ENCODE measurements around the gene CHCHD4. TPM values are rescaled to one million over a fixed set of nuclear protein-coding genes. Genes with fewer than 3 reads are reported as not detected.

Gene CHCHD4
- total and polyA plus RNA-seq, 2 experiments from 2014 or later = 31.1 to 39.2 TPM

DNA sequence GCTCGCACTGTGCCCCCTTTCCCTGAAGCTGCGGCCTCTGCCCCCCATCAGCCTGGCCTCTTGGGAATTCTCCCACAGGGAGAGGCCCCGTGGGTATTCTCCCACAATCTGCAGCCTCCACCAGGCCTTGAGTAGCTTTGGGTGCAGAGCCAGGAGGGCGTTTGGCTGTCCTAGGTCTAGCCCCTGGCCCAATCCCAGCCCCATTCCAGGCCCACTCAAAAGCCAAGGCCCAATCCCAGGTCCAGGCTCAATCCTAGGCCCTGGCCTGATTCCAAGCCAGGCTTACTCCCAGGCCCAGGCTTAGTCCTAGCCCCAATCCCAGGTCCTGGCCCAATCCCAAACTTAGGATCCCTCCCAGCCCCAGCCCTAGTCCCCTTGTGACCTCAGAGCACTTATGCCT is 59.8 kb downstream of the CHCHD4 start:
- H3K27me3 ChIP-seq (ENCODE audit: insufficient read depth) = no peaks in the 10 kb centered on the region
- no peaks in the 10 kb centered on the region; the same call in 1 of the 2 replicates for H3K36me3 ChIP-seq (ENCODE audit: insufficient read depth)
- H2AFZ ChIP-seq = no peak overlapping the region
- Mint-ChIP-seq H3K27me3 (ENCODE audit: insufficient read depth, low read depth, poor library complexity) (no peaks in the 10 kb centered on the region), H3K4me1 (no peaks in the 10 kb centered on the region), H3K9me3 (peaks cover 6% of the 10 kb centered on the region), H3K27ac (no peak overlapping the region), H3K4me3 (no peak overlapping the region), H3K36me3 (ENCODE audit: low read depth) (peaks cover 1% of the 10 kb centered on the region; the same call in 1 of the 3 replicates)
- H3K27ac ChIP-seq (ENCODE audit: low read depth) = no peak overlapping the region
- no peaks in the 10 kb centered on the region for H4K20me1 ChIP-seq (replicated peaks; ENCODE audit: insufficient read depth)
- no peak for ATAC-seq
- no peak overlapping the region for H3K4me2 ChIP-seq
- H3K9me2 ChIP-seq (ENCODE audit: insufficient read depth) = no peaks in the 10 kb centered on the region
- no peaks in the 10 kb centered on the region for H3K79me2 ChIP-seq (replicated peaks; ENCODE audit: insufficient read depth)
- no peak overlapping the region for H3K4me3 ChIP-seq
- TF ChIP-seq NANOG (IDR thresholded peaks at IDR 0.05; ENCODE audit: borderline replicate concordance) (no peak), STAT1 (IDR thresholded peaks at IDR 0.05; ENCODE audit: unreplicated experiment) (no peak), CREB1 (CRISPR knock-in tag; IDR thresholded peaks at IDR 0.05; ENCODE audit: low read depth) (no peak), EZH2phosphoT487 (IDR thresholded peaks at IDR 0.05; ENCODE audit: unreplicated experiment) (no peak), ZNF114 (CRISPR knock-in tag; IDR thresholded peaks at IDR 0.05) (no peak), EZH2 (IDR thresholded peaks at IDR 0.05; ENCODE audit: low read depth, unreplicated experiment) (no peak), POLR2AphosphoS5 (IDR thresholded peaks at IDR 0.05; ENCODE audit: low read depth) (no peak), ZNF331 (CRISPR knock-in tag; IDR thresholded peaks at IDR 0.05; ENCODE audit: low read depth) (no peak), JUNB (IDR thresholded peaks at IDR 0.05; ENCODE audit: unreplicated experiment) (no peak)
- TF ChIP-seq, protein P1, sequence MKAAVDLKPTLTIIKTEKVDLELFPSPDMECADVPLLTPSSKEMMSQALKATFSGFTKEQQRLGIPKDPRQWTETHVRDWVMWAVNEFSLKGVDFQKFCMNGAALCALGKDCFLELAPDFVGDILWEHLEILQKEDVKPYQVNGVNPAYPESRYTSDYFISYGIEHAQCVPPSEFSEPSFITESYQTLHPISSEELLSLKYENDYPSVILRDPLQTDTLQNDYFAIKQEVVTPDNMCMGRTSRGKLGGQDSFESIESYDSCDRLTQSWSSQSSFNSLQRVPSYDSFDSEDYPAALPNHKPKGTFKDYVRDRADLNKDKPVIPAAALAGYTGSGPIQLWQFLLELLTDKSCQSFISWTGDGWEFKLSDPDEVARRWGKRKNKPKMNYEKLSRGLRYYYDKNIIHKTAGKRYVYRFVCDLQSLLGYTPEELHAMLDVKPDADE (IDR thresholded peaks at IDR 0.05) = no peak
- TF ChIP-seq, protein P2, sequence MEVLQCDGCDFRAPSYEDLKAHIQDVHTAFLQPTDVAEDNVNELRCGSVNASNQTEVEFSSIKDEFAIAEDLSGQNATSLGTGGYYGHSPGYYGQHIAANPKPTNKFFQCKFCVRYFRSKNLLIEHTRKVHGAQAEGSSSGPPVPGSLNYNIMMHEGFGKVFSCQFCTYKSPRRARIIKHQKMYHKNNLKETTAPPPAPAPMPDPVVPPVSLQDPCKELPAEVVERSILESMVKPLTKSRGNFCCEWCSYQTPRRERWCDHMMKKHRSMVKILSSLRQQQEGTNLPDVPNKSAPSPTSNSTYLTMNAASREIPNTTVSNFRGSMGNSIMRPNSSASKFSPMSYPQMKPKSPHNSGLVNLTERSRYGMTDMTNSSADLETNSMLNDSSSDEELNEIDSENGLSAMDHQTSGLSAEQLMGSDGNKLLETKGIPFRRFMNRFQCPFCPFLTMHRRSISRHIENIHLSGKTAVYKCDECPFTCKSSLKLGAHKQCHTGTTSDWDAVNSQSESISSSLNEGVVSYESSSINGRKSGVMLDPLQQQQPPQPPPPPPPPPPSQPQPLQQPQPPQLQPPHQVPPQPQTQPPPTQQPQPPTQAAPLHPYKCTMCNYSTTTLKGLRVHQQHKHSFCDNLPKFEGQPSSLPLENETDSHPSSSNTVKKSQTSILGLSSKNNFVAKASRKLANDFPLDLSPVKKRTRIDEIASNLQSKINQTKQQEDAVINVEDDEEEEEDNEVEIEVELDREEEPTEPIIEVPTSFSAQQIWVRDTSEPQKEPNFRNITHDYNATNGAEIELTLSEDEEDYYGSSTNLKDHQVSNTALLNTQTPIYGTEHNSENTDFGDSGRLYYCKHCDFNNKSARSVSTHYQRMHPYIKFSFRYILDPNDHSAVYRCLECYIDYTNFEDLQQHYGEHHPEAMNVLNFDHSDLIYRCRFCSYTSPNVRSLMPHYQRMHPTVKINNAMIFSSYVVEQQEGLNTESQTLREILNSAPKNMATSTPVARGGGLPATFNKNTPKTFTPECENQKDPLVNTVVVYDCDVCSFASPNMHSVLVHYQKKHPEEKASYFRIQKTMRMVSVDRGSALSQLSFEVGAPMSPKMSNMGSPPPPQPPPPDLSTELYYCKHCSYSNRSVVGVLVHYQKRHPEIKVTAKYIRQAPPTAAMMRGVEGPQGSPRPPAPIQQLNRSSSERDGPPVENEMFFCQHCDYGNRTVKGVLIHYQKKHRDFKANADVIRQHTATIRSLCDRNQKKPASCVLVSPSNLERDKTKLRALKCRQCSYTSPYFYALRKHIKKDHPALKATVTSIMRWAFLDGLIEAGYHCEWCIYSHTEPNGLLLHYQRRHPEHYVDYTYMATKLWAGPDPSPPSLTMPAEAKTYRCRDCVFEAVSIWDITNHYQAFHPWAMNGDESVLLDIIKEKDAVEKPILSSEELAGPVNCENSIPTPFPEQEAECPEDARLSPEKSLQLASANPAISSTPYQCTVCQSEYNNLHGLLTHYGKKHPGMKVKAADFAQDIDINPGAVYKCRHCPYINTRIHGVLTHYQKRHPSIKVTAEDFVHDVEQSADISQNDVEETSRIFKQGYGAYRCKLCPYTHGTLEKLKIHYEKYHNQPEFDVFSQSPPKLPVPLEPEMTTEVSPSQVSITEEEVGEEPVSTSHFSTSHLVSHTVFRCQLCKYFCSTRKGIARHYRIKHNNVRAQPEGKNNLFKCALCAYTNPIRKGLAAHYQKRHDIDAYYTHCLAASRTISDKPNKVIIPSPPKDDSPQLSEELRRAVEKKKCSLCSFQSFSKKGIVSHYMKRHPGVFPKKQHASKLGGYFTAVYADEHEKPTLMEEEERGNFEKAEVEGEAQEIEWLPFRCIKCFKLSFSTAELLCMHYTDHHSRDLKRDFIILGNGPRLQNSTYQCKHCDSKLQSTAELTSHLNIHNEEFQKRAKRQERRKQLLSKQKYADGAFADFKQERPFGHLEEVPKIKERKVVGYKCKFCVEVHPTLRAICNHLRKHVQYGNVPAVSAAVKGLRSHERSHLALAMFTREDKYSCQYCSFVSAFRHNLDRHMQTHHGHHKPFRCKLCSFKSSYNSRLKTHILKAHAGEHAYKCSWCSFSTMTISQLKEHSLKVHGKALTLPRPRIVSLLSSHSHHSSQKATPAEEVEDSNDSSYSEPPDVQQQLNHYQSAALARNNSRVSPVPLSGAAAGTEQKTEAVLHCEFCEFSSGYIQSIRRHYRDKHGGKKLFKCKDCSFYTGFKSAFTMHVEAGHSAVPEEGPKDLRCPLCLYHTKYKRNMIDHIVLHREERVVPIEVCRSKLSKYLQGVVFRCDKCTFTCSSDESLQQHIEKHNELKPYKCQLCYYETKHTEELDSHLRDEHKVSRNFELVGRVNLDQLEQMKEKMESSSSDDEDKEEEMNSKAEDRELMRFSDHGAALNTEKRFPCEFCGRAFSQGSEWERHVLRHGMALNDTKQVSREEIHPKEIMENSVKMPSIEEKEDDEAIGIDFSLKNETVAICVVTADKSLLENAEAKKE (CRISPR knock-in tag; IDR thresholded peaks at IDR 0.05) = no peak
- TF ChIP-seq, protein P3, sequence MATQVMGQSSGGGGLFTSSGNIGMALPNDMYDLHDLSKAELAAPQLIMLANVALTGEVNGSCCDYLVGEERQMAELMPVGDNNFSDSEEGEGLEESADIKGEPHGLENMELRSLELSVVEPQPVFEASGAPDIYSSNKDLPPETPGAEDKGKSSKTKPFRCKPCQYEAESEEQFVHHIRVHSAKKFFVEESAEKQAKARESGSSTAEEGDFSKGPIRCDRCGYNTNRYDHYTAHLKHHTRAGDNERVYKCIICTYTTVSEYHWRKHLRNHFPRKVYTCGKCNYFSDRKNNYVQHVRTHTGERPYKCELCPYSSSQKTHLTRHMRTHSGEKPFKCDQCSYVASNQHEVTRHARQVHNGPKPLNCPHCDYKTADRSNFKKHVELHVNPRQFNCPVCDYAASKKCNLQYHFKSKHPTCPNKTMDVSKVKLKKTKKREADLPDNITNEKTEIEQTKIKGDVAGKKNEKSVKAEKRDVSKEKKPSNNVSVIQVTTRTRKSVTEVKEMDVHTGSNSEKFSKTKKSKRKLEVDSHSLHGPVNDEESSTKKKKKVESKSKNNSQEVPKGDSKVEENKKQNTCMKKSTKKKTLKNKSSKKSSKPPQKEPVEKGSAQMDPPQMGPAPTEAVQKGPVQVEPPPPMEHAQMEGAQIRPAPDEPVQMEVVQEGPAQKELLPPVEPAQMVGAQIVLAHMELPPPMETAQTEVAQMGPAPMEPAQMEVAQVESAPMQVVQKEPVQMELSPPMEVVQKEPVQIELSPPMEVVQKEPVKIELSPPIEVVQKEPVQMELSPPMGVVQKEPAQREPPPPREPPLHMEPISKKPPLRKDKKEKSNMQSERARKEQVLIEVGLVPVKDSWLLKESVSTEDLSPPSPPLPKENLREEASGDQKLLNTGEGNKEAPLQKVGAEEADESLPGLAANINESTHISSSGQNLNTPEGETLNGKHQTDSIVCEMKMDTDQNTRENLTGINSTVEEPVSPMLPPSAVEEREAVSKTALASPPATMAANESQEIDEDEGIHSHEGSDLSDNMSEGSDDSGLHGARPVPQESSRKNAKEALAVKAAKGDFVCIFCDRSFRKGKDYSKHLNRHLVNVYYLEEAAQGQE (IDR thresholded peaks at IDR 0.05; ENCODE audit: unreplicated experiment) = no peak
- TF ChIP-seq, protein P4, sequence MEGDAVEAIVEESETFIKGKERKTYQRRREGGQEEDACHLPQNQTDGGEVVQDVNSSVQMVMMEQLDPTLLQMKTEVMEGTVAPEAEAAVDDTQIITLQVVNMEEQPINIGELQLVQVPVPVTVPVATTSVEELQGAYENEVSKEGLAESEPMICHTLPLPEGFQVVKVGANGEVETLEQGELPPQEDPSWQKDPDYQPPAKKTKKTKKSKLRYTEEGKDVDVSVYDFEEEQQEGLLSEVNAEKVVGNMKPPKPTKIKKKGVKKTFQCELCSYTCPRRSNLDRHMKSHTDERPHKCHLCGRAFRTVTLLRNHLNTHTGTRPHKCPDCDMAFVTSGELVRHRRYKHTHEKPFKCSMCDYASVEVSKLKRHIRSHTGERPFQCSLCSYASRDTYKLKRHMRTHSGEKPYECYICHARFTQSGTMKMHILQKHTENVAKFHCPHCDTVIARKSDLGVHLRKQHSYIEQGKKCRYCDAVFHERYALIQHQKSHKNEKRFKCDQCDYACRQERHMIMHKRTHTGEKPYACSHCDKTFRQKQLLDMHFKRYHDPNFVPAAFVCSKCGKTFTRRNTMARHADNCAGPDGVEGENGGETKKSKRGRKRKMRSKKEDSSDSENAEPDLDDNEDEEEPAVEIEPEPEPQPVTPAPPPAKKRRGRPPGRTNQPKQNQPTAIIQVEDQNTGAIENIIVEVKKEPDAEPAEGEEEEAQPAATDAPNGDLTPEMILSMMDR (conservative IDR thresholded peaks at IDR 0.05; ENCODE audit: low read depth in 2 of 2) = no peak
- DNase-seq (ENCODE audit: low spot score) = no peak
- no peaks in the 10 kb centered on the region for H3K4me1 ChIP-seq (ENCODE audit: insufficient read depth)
- no peaks in the 10 kb centered on the region for H3F3A ChIP-seq (replicated peaks; ENCODE audit: low read depth)

Data from GM23338 (cell line).